Mesodermal cell (in vitro differentiated cells): ENCODE measurements around the gene FAM3B.
"Not testable (repeated sequence)": the region's sequence is repeated elsewhere in the genome, so short reads cannot be mapped to it uniquely, and the experiment has no call there.

Experiments
- H3K27ac ChIP-seq: 2 replicates; pipeline ENCODE4 v1.7.0; 2013; ENCODE audit warnings: mild to moderate bottlenecking, low read depth, low read length, moderate library complexity; ENCODE audit not compliant: severe bottlenecking
- H3K36me3 ChIP-seq: 2 replicates; pipeline ENCODE4 v1.7.1; 2013; ENCODE audit warnings: mild to moderate bottlenecking, low read length, moderate library complexity; ENCODE audit not compliant: control insufficient read depth, insufficient read depth
- H3K4me1 ChIP-seq: one replicate; pipeline ENCODE4 v1.7.1; 2013; ENCODE audit warnings: mild to moderate bottlenecking, low read length; ENCODE audit not compliant: insufficient read depth, control insufficient read depth, poor library complexity, severe bottlenecking
- H3K4me3 ChIP-seq: 2 replicates; pipeline ENCODE4 v1.7.0; 2013; ENCODE audit warnings: low read length, control low read depth, mild to moderate bottlenecking; ENCODE audit not compliant: insufficient read depth, poor library complexity, severe bottlenecking; ENCODE audit errors: extremely low read depth
- H3K9me3 ChIP-seq: 2 replicates; pipeline ENCODE4 v1.7.1; 2013; ENCODE audit warnings: mild to moderate bottlenecking, low read length, moderate library complexity; ENCODE audit not compliant: control insufficient read depth
- WGBS, 2 experiments: methylation state at CpG; one replicate each; pipeline ENCODE4 v1.1.5; 2013; ENCODE audit warnings: missing lambda C conversion rate in 2 of 2; ENCODE audit not compliant: insufficient coverage in 2 of 2; 5-methylcytosine and 5-hydroxymethylcytosine counted together

Gene FAM3B

GRCh38 chr21:41350436-41351155 is 34.0 kb downstream of the FAM3B start:
- no peaks in the 10 kb centered on the region for H3K9me3 ChIP-seq
- H3K4me1 ChIP-seq = no peaks in the 10 kb centered on the region
- H3K36me3 ChIP-seq = no peaks in the 10 kb centered on the region
- H3K27ac ChIP-seq = no peak overlapping the region
- 86 to 95% methylated on average over 12 to 15 of the region's 16 CpGs for WGBS, 2 experiments
- no peak overlapping the region for H3K4me3 ChIP-seq

- no peak overlapping the region for H3K4me3 ChIP-seq
- no peaks in the 10 kb centered on the region for H3K36me3 ChIP-seq
- H3K9me3 ChIP-seq = no peaks in the 10 kb centered on the region
- H3K27ac ChIP-seq = no peak overlapping the region
- WGBS, 2 experiments = 80 to 83% methylated on average over 5 to 6 of the region's 8 CpGs
- H3K4me1 ChIP-seq = no peaks in the 10 kb centered on the region
Measured at GRCh38 chr21:41357546-41357945, 40.9 kb downstream of the FAM3B start.

GRCh38 chr21:41358193-41359166 is 41.9 kb downstream of the FAM3B start:
- Histone ChIP-seq H3K4me3 (no peak overlapping the region), H3K4me1 (no peaks in the 10 kb centered on the region), H3K36me3 (no peaks in the 10 kb centered on the region), H3K9me3 (no peaks in the 10 kb centered on the region), H3K27ac (no peak overlapping the region)
- 93 to 94% methylated on average over 8 of the region's 9 CpGs for WGBS, 2 experiments

- 75 to 80% methylated on average over 9 to 12 of the region's 12 CpGs for WGBS, 2 experiments
- H3K9me3 ChIP-seq = no peaks in the 10 kb centered on the region
Measured at GRCh38 chr21:41359286-41359685, 42.7 kb downstream of the FAM3B start.

GRCh38 chr21:41359754-41360071 is 43.1 kb downstream of the FAM3B start:
- 75 to 88% methylated on average over 3 to 4 of the region's 4 CpGs for WGBS, 2 experiments
- H3K36me3 ChIP-seq, H3K9me3 ChIP-seq, H3K4me3 ChIP-seq, H3K27ac ChIP-seq, H3K4me1 ChIP-seq: not testable (repeated sequence)

More at GRCh38 chr21:41359286-41359685, 42.7 kb downstream of the FAM3B start:
- Histone ChIP-seq H3K36me3 (no peaks in the 10 kb centered on the region), H3K4me3 (no peak overlapping the region), H3K27ac (no peak overlapping the region), H3K4me1 (no peaks in the 10 kb centered on the region)

- H3K36me3 ChIP-seq = no peaks in the 10 kb centered on the region
- no peaks in the 10 kb centered on the region for H3K9me3 ChIP-seq
- no peaks in the 10 kb centered on the region for H3K4me1 ChIP-seq
- H3K27ac ChIP-seq = no peak overlapping the region
- WGBS, 2 experiments = 72 to 86% methylated on average over 17 to 18 of the region's 22 CpGs
- no peak overlapping the region for H3K4me3 ChIP-seq
Measured at GRCh38 chr21:41360072-41360821, 43.6 kb downstream of the FAM3B start.

- Histone ChIP-seq H3K27ac (no peak overlapping the region), H3K36me3 (no peaks in the 10 kb centered on the region), H3K4me3 (no peak overlapping the region), H3K4me1 (no peaks in the 10 kb centered on the region), H3K9me3 (no peaks in the 10 kb centered on the region)
- WGBS, 2 experiments = 87 to 89% methylated on average over 15 of the region's 16 CpGs
Measured at GRCh38 chr21:41361053-41361785, 44.6 kb downstream of the FAM3B start.

- 91 to 93% methylated on average over 21 to 24 of the region's 24 CpGs for WGBS, 2 experiments
- no peaks in the 10 kb centered on the region for H3K36me3 ChIP-seq
- no peaks in the 10 kb centered on the region for H3K9me3 ChIP-seq
- H3K27ac ChIP-seq = no peak within 1 kb of the TSS
- H3K4me3 ChIP-seq = no peak within 1 kb of the TSS
- no peaks in the 10 kb centered on the region for H3K4me1 ChIP-seq
Measured at GRCh38 chr21:41361786-41362604, 45.4 kb downstream of the FAM3B start, which contains the start of gene MX2. Gene MX2 (plus strand): TSS chr21:41362027. CDS start chr21:41376907, 14,880 bp downstream.

- WGBS, 2 experiments = 92 to 93% methylated on average over 9 to 12 of the region's 16 CpGs
- no peaks in the 10 kb centered on the region for H3K9me3 ChIP-seq
- H3K27ac ChIP-seq = no peak overlapping the region
- no peaks in the 10 kb centered on the region for H3K36me3 ChIP-seq
- no peak overlapping the region for H3K4me3 ChIP-seq
- no peaks in the 10 kb centered on the region for H3K4me1 ChIP-seq
Measured at GRCh38 chr21:41362605-41363369, 46.2 kb downstream of the FAM3B start.
